K562 (cell line): Measurements from ENCODE around the gene CDH5. TPM values are rescaled to one million over a fixed set of nuclear protein-coding genes. Genes with fewer than 3 reads are reported as not detected.

Experiments
- ATAC-seq: fragments of 200-7000 bp; cut with Tn5 transposase; 3 replicates; pipeline ENCODE4 v1.9.1; 2020; ENCODE audit warnings: moderate library complexity
- BruUV-seq: library from RNA; stranded (reverse); fragments of 400-500 nt; replicated peaks from 2 replicates; lab custom pipeline; 2021; lab: Mats Ljungman, UMichigan
- CTCF ChIA-PET: fragments of 300-600 bp; formaldehyde crosslinking; extraction: SDS; loops from one replicate; lab custom pipeline; 2021; ENCODE audit warnings: low intra/inter-chr PET ratio; lab: Yijun Ruan, JAX
- POLR2A ChIA-PET: fragments of 300-600, 350-650 bp; sonication (Branson Sonifier 250); formaldehyde crosslinking; extraction: SDS; loops from one replicate; lab custom pipeline; 2021; ENCODE audit warnings: antibody characterized with exemption, inconsistent platforms; lab: Yijun Ruan, JAX
- DNase-seq, 4 experiments: peaks; one replicate each; pipeline versions ENCODE4 v3.0.0 to v3.0.0-alpha.2; 2011 to 2018; ENCODE audit warnings: low spot score in 3 of 4, mixed read lengths in 3 of 4; ENCODE audit errors: extremely low read depth in 1 of 4
- FAIRE-seq: peaks from 2 replicates; lab custom pipeline; 2011; peaks lifted over from hg19 to GRCh38; lab: Jason Lieb, UNC
- H2AFZ ChIP-seq: 2 replicates; pipeline ENCODE4 v1.6.0; 2011; ENCODE audit warnings: low read depth, low read length, control low read depth, inconsistent platforms
- H3K27ac ChIP-seq: fragments of 200-600 bp; 3 replicates; pipeline ENCODE4 v1.8.0; 2011; ENCODE audit warnings: low read depth, mild to moderate bottlenecking, control low read depth, inconsistent platforms, low read length, moderate library complexity, mixed read lengths; ENCODE audit errors: extremely low read depth
- H3K27me3 ChIP-seq, 2 experiments: fragments of 300-600 bp in 1 of 2; 2 replicates in 1 of 2; 3 replicates in 1 of 2; pipeline versions ENCODE4 v1.6.0 to v1.8.0; 2011; ENCODE audit warnings: inconsistent platforms in 2 of 2, low read length in 2 of 2, mild to moderate bottlenecking in 1 of 2, mixed read lengths in 1 of 2, moderate library complexity in 1 of 2; ENCODE audit not compliant: control insufficient read depth in 2 of 2, insufficient read depth in 2 of 2
- H3K36me3 ChIP-seq: fragments of 300-600 bp; 3 replicates; pipeline ENCODE4 v1.8.0; 2011; ENCODE audit warnings: mild to moderate bottlenecking, low read length, inconsistent platforms; ENCODE audit not compliant: control insufficient read depth, insufficient read depth
- H3K4me1 ChIP-seq, 2 experiments: fragments of 200-600 bp in 1 of 2; replicated peaks in 1 of 2; 2 replicates in 1 of 2; 3 replicates in 1 of 2; pipeline versions ENCODE4 v1.5.1 to v1.8.0; 2011; ENCODE audit warnings: inconsistent platforms in 2 of 2, low read length in 2 of 2, mild to moderate bottlenecking in 1 of 2, mixed read lengths in 1 of 2, moderate library complexity in 1 of 2; ENCODE audit not compliant: control insufficient read depth in 2 of 2, insufficient read depth in 2 of 2
- H3K4me2 ChIP-seq: 2 replicates; pipeline ENCODE4 v1.6.1; 2011; ENCODE audit warnings: low read length, control low read depth, inconsistent platforms, mixed read lengths; ENCODE audit not compliant: insufficient read depth
- H3K4me3 ChIP-seq: fragments of 200-600 bp; sonication (generic), shearing (Covaris generic); 2 replicates; pipeline ENCODE4 v1.5.1; 2016; ENCODE audit warnings: control low read depth, inconsistent platforms
- H3K79me2 ChIP-seq: fragments of 200-600 bp; 3 replicates; pipeline ENCODE4 v1.8.0; 2011; ENCODE audit warnings: low read length, inconsistent platforms; ENCODE audit not compliant: control insufficient read depth, insufficient read depth
- H3K9ac ChIP-seq, 2 experiments: 2 replicates each; pipeline versions ENCODE4 v1.6.0 to v1.6.1; 2011; ENCODE audit warnings: low read depth in 2 of 2, low read length in 2 of 2, control low read depth in 1 of 2, inconsistent platforms in 1 of 2, mild to moderate bottlenecking in 1 of 2, mixed read lengths in 1 of 2; ENCODE audit not compliant: insufficient read depth in 1 of 2
- H3K9me1 ChIP-seq: one replicate; pipeline ENCODE4 v1.6.0; 2011; ENCODE audit warnings: inconsistent platforms, mild to moderate bottlenecking, low read length, moderate library complexity; ENCODE audit not compliant: control insufficient read depth, insufficient read depth
- H3K9me3 ChIP-seq: replicated peaks from 2 replicates; pipeline ENCODE4 v1.5.1; 2011; ENCODE audit warnings: low read depth, low read length, inconsistent platforms; ENCODE audit not compliant: control insufficient read depth, insufficient read depth
- H4K20me1 ChIP-seq: replicated peaks from 2 replicates; pipeline ENCODE4 v1.6.1; 2011; ENCODE audit warnings: low read length, inconsistent platforms, mixed read lengths; ENCODE audit not compliant: control insufficient read depth, insufficient read depth
- CREB1 ChIP-seq, 2 experiments: sonication (generic) in 1 of 2; formaldehyde crosslinking in 1 of 2; IDR thresholded peaks; 2 replicates each; pipeline versions ENCODE4 v1.6.1 to v1.8.0; 2012 to 2022; ENCODE audit warnings: inconsistent platforms in 1 of 2, mild to moderate bottlenecking in 1 of 2, missing genetic modification reagents in 1 of 2, moderate library complexity in 1 of 2
- CXXC5 ChIP-seq: fragments of 250-450 bp; sonication (Bioruptor Pico); IDR thresholded peaks from 2 replicates; pipeline ENCODE4 v1.8.0; 2022; ENCODE audit warnings: inconsistent platforms, mild to moderate bottlenecking, moderate library complexity
- JUND ChIP-seq, 2 experiments: IDR thresholded peaks; 2 replicates in 1 of 2; 3 replicates in 1 of 2; pipeline ENCODE4 v1.6.1; 2011; ENCODE audit warnings: borderline replicate concordance in 2 of 2, low read depth in 2 of 2, low read length in 2 of 2, improper control_type of control experiment in 1 of 2, missing biosample characterization in 1 of 2, missing genetic modification characterization in 1 of 2, missing genetic modification reagents in 1 of 2
- KAT8 ChIP-seq: fragments of 450-650 bp; IDR thresholded peaks from 2 replicates; pipeline ENCODE4 v1.6.1; 2016; ENCODE audit warnings: low read depth, mild to moderate bottlenecking
- NR1H2 ChIP-seq: sonication (generic); formaldehyde crosslinking; IDR thresholded peaks from 2 replicates; pipeline ENCODE4 v1.4.0; 2020; ENCODE audit warnings: mild to moderate bottlenecking, missing genetic modification reagents
- PPARD ChIP-seq: fragments of 250-450 bp; sonication (Bioruptor Pico); IDR thresholded peaks from 2 replicates; pipeline ENCODE4 v1.8.0; 2022; ENCODE audit warnings: inconsistent platforms, mild to moderate bottlenecking, moderate library complexity
- U2AF1 ChIP-seq: fragments of 200-400 bp; formaldehyde crosslinking; optimal IDR thresholded peaks from 2 replicates; pipeline ENCODE3; 2017; ENCODE audit warnings: mild to moderate bottlenecking, low read depth, low read length, moderate library complexity
- ZBTB8A ChIP-seq: fragments of 450-650 bp; IDR thresholded peaks from 2 replicates; pipeline ENCODE4 v1.6.1; 2018; ENCODE audit warnings: mild to moderate bottlenecking, moderate library complexity; ENCODE audit not compliant: partially characterized antibody
- ZNF175 ChIP-seq: fragments of 200-800 bp; sonication (Bioruptor generic); IDR thresholded peaks from 2 replicates; pipeline ENCODE4 v1.6.1; 2016; ENCODE audit warnings: low read depth, mild to moderate bottlenecking, missing genetic modification characterization, missing compliant biosample characterization
- ZNF717 ChIP-seq: fragments of 250-450 bp; sonication (Bioruptor Pico); IDR thresholded peaks from 2 replicates; pipeline ENCODE4 v1.5.0; 2021
- WGBS: fragments of 100-300 bp; shearing (Covaris generic); methylation state at CpG from one replicate; pipeline ENCODE4 v1.1.6; 2016; ENCODE audit warnings: low coverage, mixed read lengths; ENCODE audit not compliant: insufficient coverage; ENCODE audit errors: missing lambda C conversion rate; 5-methylcytosine and 5-hydroxymethylcytosine counted together
- in situ Hi-C: fragments of 300-500 bp; cut with MboI; formaldehyde crosslinking; loops from 4 replicates; pipeline ENCODE4 v1.15.0; 2018; ENCODE audit warnings: inconsistent platforms, mixed read lengths
- intact Hi-C: fragments of 100-400 bp; cut with micrococcal nuclease; formaldehyde crosslinking; loops from 2 replicates; pipeline ENCODE4 v1.14.2; 2022
- polyA plus RNA-seq, 8 experiments: library from polyadenylated mRNA; depleted of rRNA in 4 of 8; stranded (reverse) in 5 of 8; unstranded in 3 of 8; fragments of >200 nt; fragmentation: Nextera tagmentation in 2 of 8; fragmentation: Illumina TruSeq in 1 of 8; extraction: Ambion mirVana in 2 of 8; extraction: Trizol in 1 of 8; gene quantifications; 2 replicates each; pipeline versions ENCODE4 v1.2.1 to v1.2.3, GENCODE V29; 2011 to 2014; ENCODE audit warnings: inconsistent platforms in 1 of 8, missing spikeins in 1 of 8
- total RNA-seq, 7 experiments: library from RNA; depleted of rRNA in 6 of 7; stranded (reverse); fragments of >200 nt in 6 of 7; fragmentation: Illumina TruSeq in 2 of 7; extraction: Trizol in 2 of 7; gene quantifications; 2 replicates each; pipeline versions ENCODE4 v1.2.1 to v1.2.3, GENCODE V29; 2011 to 2021; ENCODE audit warnings: low replicate concordance in 1 of 7
- TF ChIP-seq, protein P1 (sequence below): sonication (generic); formaldehyde crosslinking; IDR thresholded peaks from 2 replicates; pipeline ENCODE4 v1.8.0; 2023; ENCODE audit warnings: mild to moderate bottlenecking, missing genetic modification reagents
- TF ChIP-seq, protein P2 (sequence below): fragments of 450-650 bp; formaldehyde crosslinking; IDR thresholded peaks from 2 replicates; pipeline ENCODE4 v1.4.0; 2022; ENCODE audit warnings: missing genetic modification characterization

The CDH5 gene
- total and polyA plus RNA-seq, 9 of the 15 experiments (the other 6 are each of a cell fraction or from before 2014, with no cell fraction given) = not detected

DNA sequence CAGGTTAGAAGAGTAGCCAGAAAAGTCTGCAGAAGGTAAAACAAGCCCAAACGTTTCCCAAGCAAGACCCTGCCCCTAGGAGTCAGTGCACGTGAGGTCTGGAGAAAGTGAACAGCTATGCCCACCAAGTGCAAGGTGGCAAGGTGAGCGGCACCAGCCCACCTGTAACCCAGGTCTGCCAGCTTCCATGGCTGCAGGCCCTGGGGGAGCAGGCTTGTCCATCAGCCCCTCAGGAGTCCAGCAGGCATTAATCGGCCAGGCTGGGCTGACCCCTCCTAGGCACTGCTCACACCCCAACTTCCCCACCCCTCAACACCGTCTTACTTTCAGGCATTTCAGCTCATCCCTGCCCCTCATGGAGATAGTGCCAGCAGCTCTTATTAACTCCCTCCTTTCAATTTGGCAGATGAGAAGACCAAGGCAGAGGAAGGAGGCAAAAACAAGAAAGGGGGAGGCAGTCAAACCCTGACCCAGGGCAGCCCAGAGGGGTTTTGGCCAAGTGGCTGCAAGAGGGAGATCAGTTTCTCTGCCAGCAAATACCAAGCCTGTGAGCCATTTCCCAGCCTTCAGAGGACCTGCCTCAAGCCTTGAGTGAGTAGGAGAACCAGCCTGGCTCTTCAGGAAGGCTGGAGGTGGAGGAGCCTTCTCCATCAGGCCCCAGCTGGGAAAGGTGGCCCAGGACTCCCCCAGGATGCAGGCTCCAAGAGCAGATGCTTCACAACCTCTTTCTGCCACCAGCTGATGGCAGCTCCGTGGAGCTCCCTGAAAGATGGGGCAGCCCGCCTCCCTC, 75.3 kb downstream of the CDH5 start:
- Histone ChIP-seq H3K9me1 (no peaks in the 10 kb centered on the region), H3K36me3 (no peaks in the 10 kb centered on the region), H4K20me1 (0 out of 2 replicates have a peak, but pooled peaks cover 3% of the 10 kb centered on the region), H3K9me3 (no peaks in the 10 kb centered on the region), H3K27ac (no peak overlapping the region), H3K4me1 (no peaks in the 10 kb centered on the region), H3K79me2 (no peaks in the 10 kb centered on the region), H3K27me3 (peaks cover 4 to 61% of the 10 kb centered on the region in 2 experiments; a peak in 3 of 5 replicates), H2AFZ (no peak overlapping the region), H3K4me2 (no peak overlapping the region), H3K4me3 (no peak overlapping the region), H3K9ac (peak overlapping the region in 1 of 2 experiments; percentile 52; a peak in 1 of 4 replicates)
- ATAC-seq (no peak), FAIRE-seq (no peak), DNase-seq (no peak)
- in situ Hi-C loops (no loop called here), intact Hi-C loops (no loop called here)
- ChIA-PET CTCF (no interaction called here), POLR2A (interaction anchor here (0.7 to 1.3 kb wide), 4 partner anchors 11 to 45 kb away, joined by 3 to 4 read pairs (median 4); no protein-coding TSS in a partner anchor)
- WGBS = 3% methylated on average over 7 of the region's 7 CpGs
- TF ChIP-seq KAT8 = no peak
- no peak for TF ChIP-seq ZBTB8A
- TF ChIP-seq PPARD (CRISPR knock-in tag) = no peak
- TF ChIP-seq CXXC5 (CRISPR knock-in tag) = no peak
- no peak for TF ChIP-seq ZNF717
- no peak for TF ChIP-seq JUND (IDR thresholded peaks at IDR 0.05; ENCODE audit: borderline replicate concordance, low read depth, low read length)
- no peak for TF ChIP-seq JUND (tag; IDR thresholded peaks at IDR 0.05; ENCODE audit: borderline replicate concordance, low read depth, low read length)
- no peak for TF ChIP-seq U2AF1
- TF ChIP-seq ZNF175 (CRISPR knock-in tag) = no peak
- TF ChIP-seq CREB1 (IDR thresholded peaks at IDR 0.05) = no peak
- TF ChIP-seq CREB1 (CRISPR knock-in tag; IDR thresholded peaks at IDR 0.05) = no peak
- TF ChIP-seq, protein P1, sequence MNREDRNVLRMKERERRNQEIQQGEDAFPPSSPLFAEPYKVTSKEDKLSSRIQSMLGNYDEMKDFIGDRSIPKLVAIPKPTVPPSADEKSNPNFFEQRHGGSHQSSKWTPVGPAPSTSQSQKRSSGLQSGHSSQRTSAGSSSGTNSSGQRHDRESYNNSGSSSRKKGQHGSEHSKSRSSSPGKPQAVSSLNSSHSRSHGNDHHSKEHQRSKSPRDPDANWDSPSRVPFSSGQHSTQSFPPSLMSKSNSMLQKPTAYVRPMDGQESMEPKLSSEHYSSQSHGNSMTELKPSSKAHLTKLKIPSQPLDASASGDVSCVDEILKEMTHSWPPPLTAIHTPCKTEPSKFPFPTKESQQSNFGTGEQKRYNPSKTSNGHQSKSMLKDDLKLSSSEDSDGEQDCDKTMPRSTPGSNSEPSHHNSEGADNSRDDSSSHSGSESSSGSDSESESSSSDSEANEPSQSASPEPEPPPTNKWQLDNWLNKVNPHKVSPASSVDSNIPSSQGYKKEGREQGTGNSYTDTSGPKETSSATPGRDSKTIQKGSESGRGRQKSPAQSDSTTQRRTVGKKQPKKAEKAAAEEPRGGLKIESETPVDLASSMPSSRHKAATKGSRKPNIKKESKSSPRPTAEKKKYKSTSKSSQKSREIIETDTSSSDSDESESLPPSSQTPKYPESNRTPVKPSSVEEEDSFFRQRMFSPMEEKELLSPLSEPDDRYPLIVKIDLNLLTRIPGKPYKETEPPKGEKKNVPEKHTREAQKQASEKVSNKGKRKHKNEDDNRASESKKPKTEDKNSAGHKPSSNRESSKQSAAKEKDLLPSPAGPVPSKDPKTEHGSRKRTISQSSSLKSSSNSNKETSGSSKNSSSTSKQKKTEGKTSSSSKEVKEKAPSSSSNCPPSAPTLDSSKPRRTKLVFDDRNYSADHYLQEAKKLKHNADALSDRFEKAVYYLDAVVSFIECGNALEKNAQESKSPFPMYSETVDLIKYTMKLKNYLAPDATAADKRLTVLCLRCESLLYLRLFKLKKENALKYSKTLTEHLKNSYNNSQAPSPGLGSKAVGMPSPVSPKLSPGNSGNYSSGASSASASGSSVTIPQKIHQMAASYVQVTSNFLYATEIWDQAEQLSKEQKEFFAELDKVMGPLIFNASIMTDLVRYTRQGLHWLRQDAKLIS (CRISPR knock-in tag) = no peak
- no peak for TF ChIP-seq NR1H2 (CRISPR knock-in tag)
- TF ChIP-seq, protein P2, sequence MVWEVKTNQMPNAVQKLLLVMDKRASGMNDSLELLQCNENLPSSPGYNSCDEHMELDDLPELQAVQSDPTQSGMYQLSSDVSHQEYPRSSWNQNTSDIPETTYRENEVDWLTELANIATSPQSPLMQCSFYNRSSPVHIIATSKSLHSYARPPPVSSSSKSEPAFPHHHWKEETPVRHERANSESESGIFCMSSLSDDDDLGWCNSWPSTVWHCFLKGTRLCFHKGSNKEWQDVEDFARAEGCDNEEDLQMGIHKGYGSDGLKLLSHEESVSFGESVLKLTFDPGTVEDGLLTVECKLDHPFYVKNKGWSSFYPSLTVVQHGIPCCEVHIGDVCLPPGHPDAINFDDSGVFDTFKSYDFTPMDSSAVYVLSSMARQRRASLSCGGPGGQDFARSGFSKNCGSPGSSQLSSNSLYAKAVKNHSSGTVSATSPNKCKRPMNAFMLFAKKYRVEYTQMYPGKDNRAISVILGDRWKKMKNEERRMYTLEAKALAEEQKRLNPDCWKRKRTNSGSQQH = no peak
- no TSS peak for BruUV-seq
